ENCODE measurements around the gene CASP2.
"Not testable (repeated sequence)": the region's sequence is repeated elsewhere in the genome, so short reads cannot be mapped to it uniquely, and the experiment has no call there.

The CASP2 gene

GRCh38 chr7:143287935-143288826 is at the start of gene CASP2:
Gene CASP2, plus strand, starts transcription at chr7:143288351. Its CDS starts 105 bp downstream, at chr7:143288456.
- peak; percentile 98 for DNase-seq

- no peak for DNase-seq
Observed at GRCh38 chr7:143239813-143240212, 48.3 kb upstream of the CASP2 start.

- DNase-seq: peak; percentile 77
Observed at GRCh38 chr7:143240291-143241168, 47.6 kb upstream of the CASP2 start.

- no peak for DNase-seq
Observed at GRCh38 chr7:143242306-143242705, 45.8 kb upstream of the CASP2 start.

GRCh38 chr7:143243111-143243510 is 45.0 kb upstream of the CASP2 start:
- no peak for DNase-seq

GRCh38 chr7:143243614-143244013 is 44.5 kb upstream of the CASP2 start:
- DNase-seq: no peak

GRCh38 chr7:143244321-143244720 is 43.8 kb upstream of the CASP2 start:
- no peak for DNase-seq

GRCh38 chr7:143245123-143245522 is 43.0 kb upstream of the CASP2 start:
- DNase-seq: no peak

- no peak for DNase-seq
Observed at GRCh38 chr7:143247372-143247771, 40.8 kb upstream of the CASP2 start.

GRCh38 chr7:143248761-143249354 is 39.3 kb upstream of the CASP2 start:
- no peak for DNase-seq

GRCh38 chr7:143250199-143250598 is 38.0 kb upstream of the CASP2 start:
- no peak for DNase-seq

GRCh38 chr7:143250822-143251221 is 37.3 kb upstream of the CASP2 start:
- no peak for DNase-seq

- no peak for DNase-seq
Observed at GRCh38 chr7:143252006-143252405, 36.1 kb upstream of the CASP2 start.

GRCh38 chr7:143255564-143255963 is 32.6 kb upstream of the CASP2 start:
- DNase-seq: no peak

GRCh38 chr7:143256325-143256724 is 31.8 kb upstream of the CASP2 start:
- DNase-seq: no peak

- DNase-seq: peak; percentile 36
Observed at GRCh38 chr7:143256932-143257331, 31.2 kb upstream of the CASP2 start.

GRCh38 chr7:143257501-143257900 is 30.6 kb upstream of the CASP2 start:
- DNase-seq: no peak

GRCh38 chr7:143258831-143259230 is 29.3 kb upstream of the CASP2 start:
- DNase-seq: peak; percentile 52

- DNase-seq: no peak
Observed at GRCh38 chr7:143259765-143260164, 28.4 kb upstream of the CASP2 start.

GRCh38 chr7:143261901-143262300 is 26.2 kb upstream of the CASP2 start:
- no peak for DNase-seq

GRCh38 chr7:143263266-143264195 is 24.6 kb upstream of the CASP2 start, which contains the start of gene GSTK1:
Gene GSTK1, plus strand, starts transcription at chr7:143263441. Its CDS starts 73 bp downstream, at chr7:143263514.
- peak; percentile 79 for DNase-seq

- DNase-seq: not testable (repeated sequence)
Observed at GRCh38 chr7:143264196-143264568, 24.0 kb upstream of the CASP2 start.

All from hematopoietic multipotent progenitor cell treated with erythropoietin and hydrocortisone succinate and interleukin-3 and kit ligand, for 8 days (in vitro differentiated cells).